Muscle of leg (tissue), 11 donors: Measurements from ENCODE around the gene KCNQ2. TPM values are rescaled to one million over a fixed set of nuclear protein-coding genes. Genes with fewer than 3 reads are reported as not detected.
A peak's percentile ranks its signal among the peaks of the same experiment; 100 is the strongest.

Experiments used
- DNase-seq: peaks from one replicate; pipeline ENCODE4 v3.0.0; 2013
- H3K27ac ChIP-seq: one replicate; pipeline ENCODE4 v1.5.1; 2013; ENCODE audit warnings: mild to moderate bottlenecking, low read length, control low read depth
- H3K27me3 ChIP-seq: one replicate; pipeline ENCODE4 v1.6.1; 2013; ENCODE audit warnings: low read length; ENCODE audit not compliant: control insufficient read depth, insufficient read depth
- H3K36me3 ChIP-seq: one replicate; pipeline ENCODE4 v1.6.1; 2013; ENCODE audit warnings: low read length; ENCODE audit not compliant: control insufficient read depth, insufficient read depth
- H3K4me1 ChIP-seq: one replicate; pipeline ENCODE4 v1.6.1; 2013; ENCODE audit warnings: low read length; ENCODE audit not compliant: control insufficient read depth, insufficient read depth
- H3K4me3 ChIP-seq: one replicate; pipeline ENCODE4 v1.5.1; 2013; ENCODE audit warnings: low read length, control low read depth
- H3K9me3 ChIP-seq: replicated peaks from 2 replicates; pipeline ENCODE4 v1.6.1; 2013; ENCODE audit warnings: low read depth, low read length; ENCODE audit not compliant: control insufficient read depth
- WGBS: methylation state at CpG from one replicate; pipeline ENCODE4 v1.1.5; 2013; ENCODE audit warnings: missing lambda C conversion rate; ENCODE audit not compliant: insufficient coverage; 5-methylcytosine and 5-hydroxymethylcytosine counted together
- polyA plus RNA-seq, 8 donors: library from polyadenylated mRNA; unstranded; fragments of 120-200 nt; gene quantifications; one replicate each; pipeline versions ENCODE4 v1.2.1 to v1.2.3, GENCODE V29; 2013; ENCODE audit warnings: inconsistent platforms in 1 of 8, low replicate concordance in 1 of 8; ENCODE audit not compliant: insufficient read length in 8 of 8, insufficient read depth in 1 of 8
- total RNA-seq: library from RNA; stranded (reverse); fragments of 120-200 nt; gene quantifications from one replicate; pipeline ENCODE4 v1.2.4, GENCODE V29; 2013

KCNQ2 gene
- total and polyA plus RNA-seq, 9 donors = 2.9 to 11.5 (median 6.7) TPM

- peak; percentile 63 for DNase-seq
- Histone ChIP-seq H3K9me3 (no peaks in the 10 kb centered on the region), H3K36me3 (no peaks in the 10 kb centered on the region), H3K4me1 (peaks cover 8% of the 10 kb centered on the region), H3K4me3 (no peak overlapping the region), H3K27me3 (no peaks in the 10 kb centered on the region), H3K27ac (no peak overlapping the region)
- WGBS = 48% methylated on average over 2 of the region's 9 CpGs
Measured at GRCh38 chr20:63435552-63435951, 36.9 kb downstream of the KCNQ2 start.

- Histone ChIP-seq H3K4me3 (no peak overlapping the region), H3K9me3 (no peaks in the 10 kb centered on the region), H3K4me1 (peaks cover 8% of the 10 kb centered on the region), H3K27me3 (no peaks in the 10 kb centered on the region), H3K36me3 (no peaks in the 10 kb centered on the region), H3K27ac (no peak overlapping the region)
- peak; percentile 82 for DNase-seq
- WGBS = 20% methylated on average over 13 of the region's 33 CpGs
Measured at GRCh38 chr20:63434599-63435378, 37.7 kb downstream of the KCNQ2 start.

- no peaks in the 10 kb centered on the region for H3K27me3 ChIP-seq
- H3K9me3 ChIP-seq = no peaks in the 10 kb centered on the region
- no peak overlapping the region for H3K27ac ChIP-seq
- WGBS = 83% methylated on average over 38 of the region's 39 CpGs
- no peak overlapping the region for H3K4me3 ChIP-seq
- peaks cover 8% of the 10 kb centered on the region for H3K4me1 ChIP-seq
- no peak for DNase-seq
- H3K36me3 ChIP-seq = no peaks in the 10 kb centered on the region
Measured at GRCh38 chr20:63433756-63434531, 38.5 kb downstream of the KCNQ2 start.

- H3K27me3 ChIP-seq = no peaks in the 10 kb centered on the region
Measured at GRCh38 chr20:63433351-63433750, 39.1 kb downstream of the KCNQ2 start.

GRCh38 chr20:63432577-63433325 is 39.7 kb downstream of the KCNQ2 start:
- 68% methylated on average over 6 of the region's 16 CpGs for WGBS
- H3K27ac ChIP-seq = no peak overlapping the region
- no peaks in the 10 kb centered on the region for H3K27me3 ChIP-seq
- no peaks in the 10 kb centered on the region for H3K36me3 ChIP-seq
- no peak for DNase-seq
- no peak overlapping the region for H3K4me3 ChIP-seq
- no peaks in the 10 kb centered on the region for H3K9me3 ChIP-seq
- peaks cover 8% of the 10 kb centered on the region for H3K4me1 ChIP-seq

More at GRCh38 chr20:63433351-63433750, 39.1 kb downstream of the KCNQ2 start:
- WGBS = 77% methylated on average over 10 of the region's 18 CpGs
- H3K27ac ChIP-seq = no peak overlapping the region
- H3K36me3 ChIP-seq = no peaks in the 10 kb centered on the region
- peaks cover 8% of the 10 kb centered on the region for H3K4me1 ChIP-seq
- H3K9me3 ChIP-seq = no peaks in the 10 kb centered on the region
- no peak for DNase-seq
- no peak overlapping the region for H3K4me3 ChIP-seq

GRCh38 chr20:63431944-63432343 is 40.5 kb downstream of the KCNQ2 start:
- H3K4me3 ChIP-seq = no peak overlapping the region
- H3K9me3 ChIP-seq = no peaks in the 10 kb centered on the region
- DNase-seq = no peak
- WGBS = no CpG with 5 or more reads among the region's 1 CpG
- peaks cover 8% of the 10 kb centered on the region for H3K4me1 ChIP-seq
- no peaks in the 10 kb centered on the region for H3K36me3 ChIP-seq
- H3K27me3 ChIP-seq = no peaks in the 10 kb centered on the region
- no peak overlapping the region for H3K27ac ChIP-seq

GRCh38 chr20:63430891-63431290 is 41.6 kb downstream of the KCNQ2 start:
- DNase-seq = no peak
- no peak overlapping the region for H3K4me3 ChIP-seq
- peaks cover 8% of the 10 kb centered on the region for H3K4me1 ChIP-seq
- H3K27ac ChIP-seq = no peak overlapping the region
- H3K27me3 ChIP-seq = no peaks in the 10 kb centered on the region
- H3K36me3 ChIP-seq = no peaks in the 10 kb centered on the region
- 82% methylated on average over 13 of the region's 14 CpGs for WGBS
- no peaks in the 10 kb centered on the region for H3K9me3 ChIP-seq

GRCh38 chr20:63429992-63430391 is 42.5 kb downstream of the KCNQ2 start:
- WGBS = 88% methylated on average over 12 of the region's 15 CpGs
- no peak for DNase-seq
- peaks cover 7% of the 10 kb centered on the region for H3K4me1 ChIP-seq
- H3K27me3 ChIP-seq = no peaks in the 10 kb centered on the region
- no peak overlapping the region for H3K4me3 ChIP-seq
- H3K27ac ChIP-seq = no peak overlapping the region
- no peaks in the 10 kb centered on the region for H3K36me3 ChIP-seq
- H3K9me3 ChIP-seq = no peaks in the 10 kb centered on the region

GRCh38 chr20:63428906-63429575 is 43.4 kb downstream of the KCNQ2 start:
- WGBS = 74% methylated on average over 20 of the region's 20 CpGs
- DNase-seq = no peak

More at GRCh38 chr20:63428906-63429575, 43.4 kb downstream of the KCNQ2 start:
- no peaks in the 10 kb centered on the region for H3K9me3 ChIP-seq
- no peaks in the 10 kb centered on the region for H3K36me3 ChIP-seq
- H3K4me1 ChIP-seq = no peaks in the 10 kb centered on the region
- no peak overlapping the region for H3K4me3 ChIP-seq
- no peaks in the 10 kb centered on the region for H3K27me3 ChIP-seq
- no peak overlapping the region for H3K27ac ChIP-seq
